Prostate gland (tissue), 2 donors: Measurements from ENCODE around the gene ACOX3. TPM values are rescaled to one million over a fixed set of nuclear protein-coding genes. Genes with fewer than 3 reads are reported as not detected.
A peak's percentile ranks its signal among the peaks of the same experiment; 100 is the strongest.
"Not testable (repeated sequence)": the region's sequence is repeated elsewhere in the genome, so short reads cannot be mapped to it uniquely, and the experiment has no call there.

Experiments
- DNase-seq: peaks from one replicate; pipeline ENCODE4 v3.0.0-alpha.2; 2019; ENCODE audit warnings: low spot score
- H3K27ac ChIP-seq, 2 donors: fragments of 200-600 bp; sonication (generic); 2 replicates each; pipeline ENCODE4 v1.5.1; 2017 to 2019
- H3K27me3 ChIP-seq: fragments of 200-600 bp; sonication (generic); replicated peaks from 2 replicates; pipeline ENCODE4 v1.5.1; 2019; ENCODE audit not compliant: insufficient read depth
- H3K36me3 ChIP-seq, 2 donors: fragments of 200-600 bp; sonication (generic); 1 replicate in 1 of 2; 2 replicates in 1 of 2; pipeline versions ENCODE4 v1.5.1 to v1.8.1; 2017 to 2019
- H3K4me1 ChIP-seq: fragments of 200-600 bp; sonication (generic); replicated peaks from 2 replicates; pipeline ENCODE4 v1.5.1; 2019
- H3K4me3 ChIP-seq, 2 donors: fragments of 200-600 bp; sonication (generic); 2 replicates each; pipeline ENCODE4 v1.5.1; 2017 to 2019
- H3K9me3 ChIP-seq: fragments of 200-600 bp; sonication (generic); 2 replicates; pipeline ENCODE4 v1.5.1; 2017
- POLR2A ChIP-seq: fragments of 450-650 bp; IDR thresholded peaks from one replicate; pipeline ENCODE4 v1.6.1; 2016; ENCODE audit warnings: antibody characterized with exemption, mild to moderate bottlenecking
- POLR2AphosphoS5 ChIP-seq: sonication (generic); formaldehyde crosslinking; IDR thresholded peaks from one replicate; pipeline ENCODE4 v1.6.1; 2017; ENCODE audit warnings: antibody characterized with exemption
- WGBS: methylation state at CpG from one replicate; pipeline ENCODE4 v1.1.5; 2018; 5-methylcytosine and 5-hydroxymethylcytosine counted together
- intact Hi-C: fragments of 100-400 bp; cut with DNase I; formaldehyde crosslinking; loops from one replicate; pipeline ENCODE4 v1.14.2; 2022
- total RNA-seq, 2 donors: library from RNA; depleted of rRNA; stranded (reverse); fragments of >200 nt; gene quantifications; one replicate each; pipeline ENCODE4 v1.1.0, GENCODE V29; 2016
- TF ChIP-seq, protein P1 (sequence below), 4 experiments: fragments of 200-600 bp in 2 of 4; fragments of 450-650 bp in 2 of 4; sonication (generic) in 2 of 4; IDR thresholded peaks; 1 replicate in 3 of 4; 2 replicates in 1 of 4; pipeline ENCODE4 v1.5.1; 2016 to 2019; ENCODE audit warnings: antibody characterized with exemption in 4 of 4, mild to moderate bottlenecking in 2 of 4, moderate library complexity in 2 of 4

The ACOX3 gene
- total RNA-seq, 2 donors from 2014 or later: 65.7 to 75.4 TPM

DNA sequence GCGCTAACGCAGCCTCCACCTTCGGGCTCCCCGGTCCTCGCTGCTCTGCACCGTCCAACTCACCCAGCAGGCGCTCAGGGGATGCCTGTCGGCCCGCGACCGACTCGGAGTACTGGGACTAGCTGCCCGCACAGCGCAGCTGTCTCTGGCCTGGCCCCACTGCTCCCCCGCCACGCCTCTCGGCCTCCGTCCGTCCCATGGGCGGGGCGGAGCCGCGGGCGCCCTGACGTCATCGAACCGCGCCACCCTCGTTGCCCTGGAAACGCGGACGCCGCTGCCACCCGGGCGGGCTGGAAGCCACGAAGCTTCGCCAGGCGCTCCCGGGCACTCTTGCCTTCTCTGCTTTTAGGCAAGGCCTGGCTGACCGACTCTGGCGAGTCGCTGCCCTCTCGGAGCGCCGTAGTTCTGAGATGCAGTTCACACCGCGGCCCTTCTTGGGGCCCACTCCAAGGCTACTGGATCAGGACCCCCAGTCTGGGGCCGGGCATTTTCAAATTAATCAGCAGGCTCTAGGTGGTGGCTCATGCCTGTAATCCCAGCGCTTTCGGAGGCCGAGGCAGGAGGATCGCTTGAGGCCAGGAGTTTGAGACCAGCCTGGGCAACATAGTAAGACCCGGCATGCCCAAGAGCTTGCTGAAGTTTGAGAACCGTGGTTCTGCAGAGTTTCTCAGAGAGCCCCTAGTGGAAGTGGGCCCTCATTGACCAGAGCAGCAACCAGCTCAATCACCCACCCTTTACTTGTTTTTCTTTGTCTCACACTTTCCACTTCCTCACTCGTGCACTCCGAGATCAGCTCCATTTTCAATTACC lies 12.0 kb downstream of the ACOX3 start:
- no peaks in the 10 kb centered on the region for H3K36me3 ChIP-seq
- TF ChIP-seq POLR2AphosphoS5: peak; percentile 98
- peak; percentile 83 for TF ChIP-seq POLR2A
- TF ChIP-seq, protein P1, sequence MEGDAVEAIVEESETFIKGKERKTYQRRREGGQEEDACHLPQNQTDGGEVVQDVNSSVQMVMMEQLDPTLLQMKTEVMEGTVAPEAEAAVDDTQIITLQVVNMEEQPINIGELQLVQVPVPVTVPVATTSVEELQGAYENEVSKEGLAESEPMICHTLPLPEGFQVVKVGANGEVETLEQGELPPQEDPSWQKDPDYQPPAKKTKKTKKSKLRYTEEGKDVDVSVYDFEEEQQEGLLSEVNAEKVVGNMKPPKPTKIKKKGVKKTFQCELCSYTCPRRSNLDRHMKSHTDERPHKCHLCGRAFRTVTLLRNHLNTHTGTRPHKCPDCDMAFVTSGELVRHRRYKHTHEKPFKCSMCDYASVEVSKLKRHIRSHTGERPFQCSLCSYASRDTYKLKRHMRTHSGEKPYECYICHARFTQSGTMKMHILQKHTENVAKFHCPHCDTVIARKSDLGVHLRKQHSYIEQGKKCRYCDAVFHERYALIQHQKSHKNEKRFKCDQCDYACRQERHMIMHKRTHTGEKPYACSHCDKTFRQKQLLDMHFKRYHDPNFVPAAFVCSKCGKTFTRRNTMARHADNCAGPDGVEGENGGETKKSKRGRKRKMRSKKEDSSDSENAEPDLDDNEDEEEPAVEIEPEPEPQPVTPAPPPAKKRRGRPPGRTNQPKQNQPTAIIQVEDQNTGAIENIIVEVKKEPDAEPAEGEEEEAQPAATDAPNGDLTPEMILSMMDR (IDR thresholded peaks at IDR 0.05): peak in 2 of 4 experiments; percentile 24 to 26
- H3K27me3 ChIP-seq: no peaks in the 10 kb centered on the region
- 1% methylated on average over 56 of the region's 56 CpGs for WGBS
- H3K4me3 ChIP-seq: peak overlapping the region; percentile 59 to 86
- intact Hi-C loops: no loop called here
- H3K4me1 ChIP-seq: peaks cover 2% of the 10 kb centered on the region
- H3K27ac ChIP-seq: peak overlapping the region; percentile 84
- H3K9me3 ChIP-seq: no peaks in the 10 kb centered on the region
- DNase-seq: peak; percentile 81

DNA sequence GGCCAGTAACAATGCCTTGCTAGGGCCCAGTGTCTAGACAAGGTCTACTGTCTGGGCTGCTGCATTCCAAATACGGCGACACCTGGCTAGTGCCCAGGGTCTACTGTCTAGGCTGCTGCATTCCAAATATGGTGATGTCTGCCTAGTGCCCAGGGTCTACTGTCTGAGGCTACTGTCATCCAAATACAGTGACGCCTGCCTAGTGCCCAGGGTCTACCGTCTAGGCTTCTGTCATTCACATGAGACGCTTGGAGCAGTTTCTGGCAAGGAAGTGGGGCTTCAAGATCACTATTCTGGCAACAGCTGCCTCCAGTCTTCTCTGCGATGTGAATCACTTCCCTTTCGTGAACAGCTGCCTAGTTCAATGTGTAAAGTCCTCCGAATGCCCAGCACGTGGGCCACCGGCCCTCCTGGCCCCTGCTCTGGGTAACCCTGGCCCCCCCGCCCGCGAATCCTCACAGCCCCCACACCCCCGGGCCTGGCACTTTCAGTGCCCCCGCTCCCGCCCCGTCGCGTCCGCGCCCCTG lies 12.7 kb downstream of the ACOX3 start:
- no peak for DNase-seq
- no peaks in the 10 kb centered on the region for H3K9me3 ChIP-seq
- peaks cover 2% of the 10 kb centered on the region for H3K4me1 ChIP-seq
- peak overlapping the region; percentile 84 for H3K27ac ChIP-seq
- no peaks in the 10 kb centered on the region for H3K27me3 ChIP-seq
- TF ChIP-seq POLR2A (no peak), POLR2AphosphoS5 (no peak)
- TF ChIP-seq, protein P1 (IDR thresholded peaks at IDR 0.05): no peak
- under 1% methylated on average over 21 of the region's 21 CpGs for WGBS
- intact Hi-C loops: no loop called here
- H3K4me3 ChIP-seq: peak overlapping the region; percentile 59 to 86
- H3K36me3 ChIP-seq: no peaks in the 10 kb centered on the region

DNA sequence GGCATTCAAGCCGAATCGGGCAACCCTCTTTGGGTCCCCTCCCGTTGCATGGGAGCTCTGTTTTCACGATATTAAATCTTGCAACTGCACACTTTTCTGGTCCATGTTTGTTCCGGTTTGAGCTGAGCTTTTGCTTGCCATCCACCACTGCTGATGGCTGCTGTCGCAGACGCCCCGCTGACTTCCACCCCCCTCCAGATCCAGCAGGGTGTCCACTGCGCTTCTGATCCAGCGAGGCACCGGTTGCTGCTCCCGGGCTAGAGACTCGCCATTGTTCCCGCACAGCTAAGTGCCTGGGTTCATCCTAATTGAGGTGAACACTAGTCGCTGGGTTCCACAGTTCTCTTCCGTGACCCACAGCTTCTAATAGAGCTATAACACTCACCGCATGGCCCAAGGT lies 13.3 kb downstream of the ACOX3 start:
- Histone ChIP-seq H3K4me3 (peak overlapping the region; percentile 59 to 86), H3K9me3 (no peaks in the 10 kb centered on the region), H3K4me1 (peaks cover 2% of the 10 kb centered on the region), H3K27ac (peak overlapping the region in 1 of 2 donors; percentile 84), H3K36me3 (no peaks in the 10 kb centered on the region), H3K27me3 (no peaks in the 10 kb centered on the region)
- 66% methylated on average over 17 of the region's 17 CpGs for WGBS
- intact Hi-C loops: no loop called here
- no peak for DNase-seq
- no peak for TF ChIP-seq POLR2A
- no peak for TF ChIP-seq POLR2AphosphoS5
- TF ChIP-seq, protein P1 (IDR thresholded peaks at IDR 0.05): no peak

DNA sequence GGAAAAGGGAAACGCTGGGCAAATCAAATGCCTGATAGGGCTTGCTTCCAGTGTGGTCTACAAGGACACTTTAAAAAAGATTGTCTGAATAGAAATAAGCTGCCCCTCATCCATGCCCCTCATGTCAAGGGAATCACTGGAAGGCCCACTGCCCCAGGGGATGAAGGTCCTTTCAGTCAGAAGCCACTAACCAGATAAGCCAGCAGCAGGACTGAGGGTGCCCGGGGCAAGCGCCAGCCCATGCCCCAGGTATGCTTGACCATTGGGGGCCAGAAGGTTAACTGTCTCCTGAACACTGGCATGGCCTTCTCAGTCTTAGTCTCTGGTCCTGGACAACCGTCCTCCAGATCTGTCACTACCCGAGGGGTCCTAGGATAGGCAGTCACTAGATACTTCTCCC lies 17.7 kb downstream of the ACOX3 start:
- no peaks in the 10 kb centered on the region for H3K27me3 ChIP-seq
- no peak for DNase-seq
- peaks cover 17% of the 10 kb centered on the region for H3K4me1 ChIP-seq
- H3K4me3 ChIP-seq: no peak overlapping the region
- H3K9me3 ChIP-seq: no peaks in the 10 kb centered on the region
- intact Hi-C loops: no loop called here
- 70% methylated on average over 5 of the region's 5 CpGs for WGBS
- peak overlapping the region; percentile 72 to 80 for H3K27ac ChIP-seq
- no peaks in the 10 kb centered on the region for H3K36me3 ChIP-seq
- TF ChIP-seq POLR2AphosphoS5 (no peak), POLR2A (no peak)
- TF ChIP-seq, protein P1 (IDR thresholded peaks at IDR 0.05): no peak

DNA sequence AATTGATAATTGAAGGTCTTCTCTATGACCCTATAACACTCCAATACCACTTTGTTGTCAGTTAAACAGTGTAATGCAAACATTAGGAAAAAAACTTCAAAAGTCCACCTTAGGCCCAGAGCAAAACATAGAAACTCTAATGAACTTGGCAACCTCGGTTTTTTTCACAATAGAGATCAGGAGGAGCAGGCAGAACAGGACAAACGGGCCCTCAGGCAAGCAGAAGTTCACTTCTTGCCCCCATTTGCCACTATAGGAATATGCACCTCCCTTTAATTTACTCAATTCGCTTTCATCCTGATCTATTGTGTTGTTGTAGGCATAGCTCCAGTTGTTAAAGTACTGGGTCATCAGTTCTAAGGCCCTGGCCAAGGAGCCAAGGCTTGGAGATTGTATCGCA lies 18.2 kb downstream of the ACOX3 start:
- DNase-seq: peak; percentile 85
- intact Hi-C loops: no loop called here
- H3K4me1 ChIP-seq: peaks cover 17% of the 10 kb centered on the region
- TF ChIP-seq POLR2A (no peak), POLR2AphosphoS5 (peak; percentile 93)
- WGBS: 20% methylated on average over 4 of the region's 4 CpGs
- H3K9me3 ChIP-seq: no peaks in the 10 kb centered on the region
- H3K27me3 ChIP-seq: no peaks in the 10 kb centered on the region
- no peak overlapping the region for H3K4me3 ChIP-seq
- peak overlapping the region; percentile 72 to 80 for H3K27ac ChIP-seq
- no peaks in the 10 kb centered on the region for H3K36me3 ChIP-seq

DNA sequence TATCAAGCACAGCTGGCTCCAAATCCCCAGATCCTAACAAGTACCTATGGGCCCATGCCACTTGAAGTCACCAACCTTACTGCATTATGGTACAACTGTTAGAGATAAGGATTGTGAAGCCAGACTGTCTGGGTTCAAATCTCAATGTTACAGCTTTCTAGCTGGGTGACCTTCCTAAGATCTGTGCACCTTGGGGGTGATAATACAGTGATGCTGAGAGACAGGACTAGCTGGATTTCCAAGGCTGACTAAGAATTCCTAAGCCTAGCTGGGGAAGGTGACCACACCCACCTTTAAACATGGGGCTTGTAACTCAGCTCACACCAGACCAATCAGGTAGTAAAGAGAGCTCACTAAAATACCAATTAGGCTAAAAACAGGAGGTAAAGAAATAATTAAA lies 20.4 kb downstream of the ACOX3 start:
- H3K27me3 ChIP-seq, H3K4me3 ChIP-seq, H3K9me3 ChIP-seq, H3K36me3 ChIP-seq, intact Hi-C loops, DNase-seq: not testable (repeated sequence)
- Histone ChIP-seq H3K4me1 (peaks cover 14% of the 10 kb centered on the region), H3K27ac (peak overlapping the region in 1 of 2 donors; percentile 80)
